T1000 (cell line): ENCODE results near the gene SOHLH1.

Experiments used
- DNase-seq: peaks from one replicate; lab custom pipeline; 2025; ENCODE audit warnings: mixed read lengths; lab: John Stamatoyannopoulos, UW

SOHLH1 gene

DNA sequence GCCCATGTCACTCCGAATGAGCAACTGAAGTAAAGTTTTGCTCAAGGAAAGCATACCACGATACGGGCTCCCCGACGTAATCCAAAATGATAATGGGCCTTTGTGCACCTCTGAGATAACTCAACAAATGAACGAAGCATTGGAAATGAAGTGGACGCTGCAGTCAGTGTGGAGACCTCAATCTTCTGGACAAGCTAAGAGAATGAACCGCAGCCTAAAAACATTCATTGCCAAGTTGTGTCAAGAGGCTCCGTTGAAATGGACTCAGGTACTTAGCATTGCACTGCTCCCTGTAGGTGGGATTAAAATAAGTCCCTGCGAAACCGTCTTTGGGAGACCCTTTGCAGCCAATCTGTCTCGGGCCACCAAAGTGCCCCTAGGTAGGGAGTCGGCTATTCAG is 40.0 kb downstream of the SOHLH1 start:
- no peak for DNase-seq

DNA sequence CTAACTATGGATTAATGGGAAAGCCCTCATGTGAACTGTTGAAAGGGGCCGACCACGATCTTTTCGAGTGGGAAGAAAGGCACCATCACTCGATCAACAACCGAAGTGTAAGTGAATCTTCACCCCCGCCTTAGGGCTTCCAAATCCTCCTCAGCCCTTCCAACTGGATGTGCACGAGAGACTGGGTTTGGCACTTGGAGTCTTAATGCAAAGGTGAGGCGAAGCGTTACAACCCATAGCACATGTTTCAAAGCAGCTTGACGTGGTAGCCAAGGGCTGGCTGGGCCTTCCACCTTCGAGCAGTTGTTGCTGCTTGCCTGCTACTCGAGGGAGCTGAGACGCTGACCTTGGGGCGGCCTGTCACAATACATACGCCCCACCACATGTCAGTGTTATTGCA is 41.9 kb downstream of the SOHLH1 start:
- no peak for DNase-seq

DNA sequence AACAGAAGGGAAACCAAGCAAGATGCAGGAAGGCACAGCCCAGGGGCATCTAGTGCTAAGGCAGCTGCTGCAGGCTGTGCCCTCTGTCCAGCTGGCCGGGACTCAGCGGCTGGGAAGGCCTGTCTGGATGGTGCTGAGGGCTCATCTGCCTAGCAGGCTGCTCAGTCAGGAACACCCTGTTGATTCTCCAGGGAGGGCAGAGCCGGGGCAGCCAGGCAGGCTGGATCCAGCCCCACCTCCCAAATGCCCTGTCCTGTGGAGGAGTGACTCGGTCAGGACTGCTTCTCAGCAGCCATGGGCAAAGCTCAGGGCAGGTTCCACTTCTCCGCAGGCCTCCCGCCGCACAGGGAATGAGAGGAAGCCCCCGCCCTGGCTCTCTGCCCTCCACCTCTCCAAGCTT is 44.0 kb downstream of the SOHLH1 start:
- no peak for DNase-seq

DNA sequence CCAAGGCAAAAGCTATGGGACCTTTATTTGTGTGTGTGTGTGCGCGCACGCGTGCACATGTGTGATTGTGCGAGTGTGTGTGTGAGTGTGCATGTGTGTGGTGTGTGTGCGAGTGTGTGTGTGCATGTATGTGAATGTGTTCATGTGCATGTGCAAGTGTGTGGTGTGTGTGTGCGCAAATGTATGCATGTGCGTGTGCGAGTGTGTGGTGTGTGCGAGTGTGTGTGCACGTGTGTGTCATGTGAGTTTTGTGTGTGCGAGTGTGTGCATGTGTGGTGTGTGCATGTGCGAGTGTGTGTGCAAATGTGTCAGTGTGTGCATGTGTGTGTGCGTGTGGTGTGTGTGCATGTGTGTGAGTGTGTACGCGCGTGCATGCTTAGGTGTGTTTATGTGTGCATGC is 48.9 kb downstream of the SOHLH1 start:
- no peak for DNase-seq

DNA sequence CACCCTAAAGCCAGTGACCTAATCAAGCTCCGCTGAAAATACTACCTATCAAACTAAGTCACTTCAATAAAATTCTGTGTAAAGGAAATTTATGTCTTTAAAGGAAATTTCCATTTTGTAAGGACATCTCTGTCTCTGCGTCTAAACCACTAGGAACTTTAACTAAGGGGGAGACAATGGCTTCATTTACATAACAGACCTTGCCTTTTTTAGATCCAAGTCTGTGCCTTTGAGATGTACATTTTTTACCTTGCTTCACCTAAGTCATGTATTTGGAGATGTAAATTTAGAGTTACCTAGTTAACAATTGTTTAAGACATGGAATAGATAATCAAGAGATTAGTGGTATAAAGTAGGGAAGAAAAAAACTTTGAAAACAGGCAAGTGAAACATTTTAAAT is 49.8 kb downstream of the SOHLH1 start:
- DNase-seq: no peak

DNA sequence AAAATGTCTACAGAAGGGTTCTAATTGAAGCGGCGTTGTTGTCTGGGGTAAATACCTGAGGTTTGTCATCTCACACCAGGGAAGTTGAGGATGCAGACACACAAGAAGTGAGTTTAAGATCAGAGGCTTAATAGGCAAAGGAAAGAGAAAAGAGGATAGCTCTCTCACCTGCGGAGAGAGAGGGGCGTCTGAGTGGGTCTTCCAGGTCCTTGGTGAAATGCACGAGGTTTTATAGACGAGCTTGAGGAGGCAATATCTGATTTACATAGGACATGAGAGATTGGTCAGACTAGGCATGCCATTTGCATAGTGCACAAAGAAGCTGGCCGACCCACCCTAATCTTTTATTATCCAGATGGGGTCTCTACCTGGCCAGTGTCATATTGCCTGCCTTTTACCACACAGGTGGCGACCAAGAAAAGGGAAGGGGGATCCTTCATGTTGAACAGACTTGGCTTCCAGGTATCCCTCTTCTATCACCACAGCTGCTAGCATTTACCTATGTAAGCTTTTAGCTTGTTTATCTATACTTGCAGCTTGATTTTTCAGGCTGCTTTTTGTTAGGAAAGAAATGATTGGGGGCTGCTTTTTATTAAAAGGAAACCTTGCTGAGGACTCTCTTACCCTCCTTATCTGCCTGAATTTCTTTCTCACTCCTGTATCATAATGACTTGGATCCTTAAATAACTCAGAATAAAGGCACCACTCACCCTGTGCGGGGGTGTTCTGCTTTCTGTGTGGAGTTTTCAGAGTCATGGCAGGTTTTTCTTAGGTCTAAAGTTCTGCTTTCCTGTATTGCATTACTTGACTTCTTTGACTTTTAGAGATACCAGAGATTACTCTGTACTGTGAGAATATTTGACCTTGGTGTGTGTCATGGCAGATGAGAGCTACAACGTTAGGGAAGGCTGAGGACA is 50.5 kb downstream of the SOHLH1 start:
- DNase-seq: no peak

DNA sequence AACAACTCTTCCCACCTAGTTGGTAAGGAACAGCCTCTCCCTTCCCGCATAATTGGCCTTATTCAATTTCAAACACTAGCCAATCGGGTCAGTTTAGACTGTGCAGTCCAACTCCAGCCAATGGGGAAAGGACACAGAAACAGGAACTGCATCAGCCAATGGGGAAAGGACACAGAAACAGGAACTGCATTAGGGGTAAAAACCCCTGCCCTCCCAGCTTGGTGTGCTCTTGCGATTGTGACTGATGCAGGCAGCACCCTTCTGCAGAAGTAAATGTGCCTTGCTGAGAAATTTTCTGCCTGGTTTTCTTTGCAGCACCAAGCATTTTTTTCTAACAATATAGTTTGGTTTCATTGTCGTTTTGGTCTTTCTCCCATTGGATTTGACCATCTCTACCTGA is 51.4 kb downstream of the SOHLH1 start:
- no peak for DNase-seq

DNA sequence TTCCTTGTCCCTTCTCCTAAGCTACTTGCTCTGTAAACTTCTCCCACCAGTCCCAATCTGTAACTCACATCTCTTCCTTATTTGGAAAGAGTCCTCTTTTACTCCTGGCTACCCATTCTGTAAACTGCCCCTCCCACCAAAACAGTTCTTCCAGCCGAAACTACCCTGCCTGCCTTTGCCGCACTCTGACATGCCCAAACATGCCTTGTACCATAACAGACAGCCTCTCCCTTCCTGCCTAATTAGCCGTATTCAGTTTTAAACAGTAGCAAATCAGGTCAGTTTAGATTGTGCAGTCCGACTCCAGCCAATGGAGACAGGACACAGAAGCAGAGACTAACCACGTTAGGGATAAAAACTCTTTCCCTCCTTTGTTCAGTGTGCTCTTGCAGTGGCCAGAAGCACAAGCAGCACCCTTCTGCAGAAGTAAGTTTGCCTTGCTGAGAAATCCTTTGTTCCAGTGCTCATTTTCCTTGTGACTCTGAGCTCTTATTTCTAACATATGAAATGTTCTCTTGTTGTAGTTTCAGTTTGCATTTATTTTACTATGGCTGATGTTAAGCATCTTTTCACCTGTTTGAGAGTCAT is 54.6 kb downstream of the SOHLH1 start:
- no peak for DNase-seq
